Measurements from ENCODE around the gene MED29. TPM values are rescaled to one million over a fixed set of nuclear protein-coding genes. Genes with fewer than 3 reads are reported as not detected.

Gene MED29
- total and polyA plus RNA-seq, 2 of the 13 experiments (the other 11 are each of a cell fraction or from before 2014, with no cell fraction given) = 14.0 to 19.7 TPM

DNA sequence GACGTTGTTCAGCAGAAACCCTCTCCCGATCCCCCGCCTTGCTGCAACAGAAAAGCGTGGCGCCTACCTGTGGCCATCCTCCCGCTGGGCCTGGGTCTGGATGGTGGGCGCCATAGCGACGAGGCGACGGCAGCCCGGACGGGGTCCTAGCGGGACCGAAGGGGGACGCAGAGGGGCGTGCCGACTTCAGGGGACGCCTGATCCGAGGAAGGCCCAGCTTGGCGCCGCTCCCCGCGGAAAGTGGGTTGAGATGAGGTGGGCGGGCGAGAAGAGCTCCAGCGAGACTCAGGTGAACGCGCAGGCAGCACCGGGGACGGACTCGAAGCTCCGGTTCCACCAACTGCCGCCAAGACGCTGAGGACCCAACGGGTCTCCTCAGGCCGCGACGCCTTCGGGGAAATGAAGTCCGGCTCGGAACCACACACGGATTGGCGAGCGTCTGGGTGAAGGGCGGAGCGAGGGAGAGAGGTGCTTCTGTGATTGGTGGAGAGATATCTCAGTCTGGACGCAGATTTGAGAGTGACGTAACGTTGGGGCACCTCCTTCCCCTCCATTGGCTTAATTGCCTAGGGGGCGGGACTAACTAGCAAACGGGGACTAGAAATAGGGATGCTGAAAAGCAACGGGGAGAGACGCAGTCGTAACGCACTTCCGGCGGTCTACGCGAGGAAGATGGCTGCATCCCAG is at the start of gene MED29, which contains the start of gene PAF1 (continued):
- peak; percentile 78 for TF ChIP-seq ZNF274 (CRISPR knock-in tag; IDR thresholded peaks at IDR 0.05)
- 0 out of 2 replicates have a peak, but pooled peaks have one; percentile 7 for TF ChIP-seq ZSCAN21 (CRISPR knock-in tag; IDR thresholded peaks at IDR 0.05; ENCODE audit: borderline replicate concordance)
- TF ChIP-seq, protein P1, sequence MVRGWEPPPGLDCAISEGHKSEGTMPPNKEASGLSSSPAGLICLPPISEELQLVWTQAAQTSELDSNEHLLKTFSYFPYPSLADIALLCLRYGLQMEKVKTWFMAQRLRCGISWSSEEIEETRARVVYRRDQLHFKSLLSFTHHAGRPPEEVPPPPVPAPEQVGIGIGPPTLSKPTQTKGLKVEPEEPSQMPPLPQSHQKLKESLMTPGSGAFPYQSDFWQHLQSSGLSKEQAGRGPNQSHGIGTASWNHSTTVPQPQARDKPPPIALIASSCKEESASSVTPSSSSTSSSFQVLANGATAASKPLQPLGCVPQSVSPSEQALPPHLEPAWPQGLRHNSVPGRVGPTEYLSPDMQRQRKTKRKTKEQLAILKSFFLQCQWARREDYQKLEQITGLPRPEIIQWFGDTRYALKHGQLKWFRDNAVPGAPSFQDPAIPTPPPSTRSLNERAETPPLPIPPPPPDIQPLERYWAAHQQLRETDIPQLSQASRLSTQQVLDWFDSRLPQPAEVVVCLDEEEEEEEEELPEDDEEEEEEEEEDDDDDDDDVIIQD (CRISPR knock-in tag; IDR thresholded peaks at IDR 0.05; ENCODE audit: low read depth) = no peak
- no peak for TF ChIP-seq ZNF337 (CRISPR knock-in tag; IDR thresholded peaks at IDR 0.05; ENCODE audit: borderline replicate concordance, low read depth)
- TF ChIP-seq, protein P2, sequence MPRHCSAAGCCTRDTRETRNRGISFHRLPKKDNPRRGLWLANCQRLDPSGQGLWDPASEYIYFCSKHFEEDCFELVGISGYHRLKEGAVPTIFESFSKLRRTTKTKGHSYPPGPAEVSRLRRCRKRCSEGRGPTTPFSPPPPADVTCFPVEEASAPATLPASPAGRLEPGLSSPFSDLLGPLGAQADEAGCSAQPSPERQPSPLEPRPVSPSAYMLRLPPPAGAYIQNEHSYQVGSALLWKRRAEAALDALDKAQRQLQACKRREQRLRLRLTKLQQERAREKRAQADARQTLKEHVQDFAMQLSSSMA (CRISPR knock-in tag; IDR thresholded peaks at IDR 0.05) = 0 out of 2 replicates have a peak, but pooled peaks have one; percentile 40
- TF ChIP-seq ZNF264 (CRISPR knock-in tag; IDR thresholded peaks at IDR 0.05) = peak; percentile 52; the same call in 1 of the 2 replicates
- TF ChIP-seq SRY (CRISPR knock-in tag; IDR thresholded peaks at IDR 0.05) = peak; percentile 77
- 0 out of 2 replicates have a peak, but pooled peaks have one; percentile 54 for TF ChIP-seq PAF1 (CRISPR knock-in tag; IDR thresholded peaks at IDR 0.05)
- peak; percentile 66 for TF ChIP-seq REL (CRISPR knock-in tag; conservative IDR thresholded peaks at IDR 0.05)
- TF ChIP-seq ZBTB7A (CRISPR knock-in tag; IDR thresholded peaks at IDR 0.05) = peak; percentile 88; the same call in 1 of the 2 replicates
- TF ChIP-seq GABPB1 (CRISPR knock-in tag; IDR thresholded peaks at IDR 0.05) = peak; percentile 95
- peak; percentile 61; the same call in 1 of the 2 replicates for TF ChIP-seq ZNF747 (CRISPR knock-in tag; IDR thresholded peaks at IDR 0.05; ENCODE audit: borderline replicate concordance)
- TF ChIP-seq, protein P3, sequence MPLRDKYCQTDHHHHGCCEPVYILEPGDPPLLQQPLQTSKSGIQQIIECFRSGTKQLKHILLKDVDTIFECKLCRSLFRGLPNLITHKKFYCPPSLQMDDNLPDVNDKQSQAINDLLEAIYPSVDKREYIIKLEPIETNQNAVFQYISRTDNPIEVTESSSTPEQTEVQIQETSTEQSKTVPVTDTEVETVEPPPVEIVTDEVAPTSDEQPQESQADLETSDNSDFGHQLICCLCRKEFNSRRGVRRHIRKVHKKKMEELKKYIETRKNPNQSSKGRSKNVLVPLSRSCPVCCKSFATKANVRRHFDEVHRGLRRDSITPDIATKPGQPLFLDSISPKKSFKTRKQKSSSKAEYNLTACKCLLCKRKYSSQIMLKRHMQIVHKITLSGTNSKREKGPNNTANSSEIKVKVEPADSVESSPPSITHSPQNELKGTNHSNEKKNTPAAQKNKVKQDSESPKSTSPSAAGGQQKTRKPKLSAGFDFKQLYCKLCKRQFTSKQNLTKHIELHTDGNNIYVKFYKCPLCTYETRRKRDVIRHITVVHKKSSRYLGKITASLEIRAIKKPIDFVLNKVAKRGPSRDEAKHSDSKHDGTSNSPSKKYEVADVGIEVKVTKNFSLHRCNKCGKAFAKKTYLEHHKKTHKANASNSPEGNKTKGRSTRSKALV (CRISPR knock-in tag; IDR thresholded peaks at IDR 0.05) = no peak
- TF ChIP-seq, protein P4, sequence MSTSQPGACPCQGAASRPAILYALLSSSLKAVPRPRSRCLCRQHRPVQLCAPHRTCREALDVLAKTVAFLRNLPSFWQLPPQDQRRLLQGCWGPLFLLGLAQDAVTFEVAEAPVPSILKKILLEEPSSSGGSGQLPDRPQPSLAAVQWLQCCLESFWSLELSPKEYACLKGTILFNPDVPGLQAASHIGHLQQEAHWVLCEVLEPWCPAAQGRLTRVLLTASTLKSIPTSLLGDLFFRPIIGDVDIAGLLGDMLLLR (CRISPR knock-in tag; IDR thresholded peaks at IDR 0.05) = no peak
- no peak for TF ChIP-seq ZNF746 (CRISPR knock-in tag; IDR thresholded peaks at IDR 0.05)
- peak; percentile 13; the same call in 1 of the 2 replicates for TF ChIP-seq BCL6 (CRISPR knock-in tag; IDR thresholded peaks at IDR 0.05)
- peak; percentile 47 for TF ChIP-seq YEATS2 (CRISPR knock-in tag; IDR thresholded peaks at IDR 0.05; ENCODE audit: borderline replicate concordance)
- TF ChIP-seq SMAD3 (CRISPR knock-in tag; IDR thresholded peaks at IDR 0.05) = peak; percentile 53; the same call in 1 of the 2 replicates
- TF ChIP-seq REPIN1 (CRISPR knock-in tag; IDR thresholded peaks at IDR 0.05; ENCODE audit: borderline replicate concordance, low read depth) = peak; percentile 18; the same call in 1 of the 2 replicates
- peak; percentile 93; the same call in 1 of the 2 replicates for TF ChIP-seq DNMT1 (CRISPR knock-in tag; IDR thresholded peaks at IDR 0.05)
- no peak for TF ChIP-seq IRX3 (CRISPR knock-in tag; IDR thresholded peaks at IDR 0.05; ENCODE audit: borderline replicate concordance, low read depth)
- TF ChIP-seq ZNF883 (CRISPR knock-in tag; IDR thresholded peaks at IDR 0.05; ENCODE audit: not compliant biosample characterization) = peak; percentile 61
- TF ChIP-seq ZNF557 (CRISPR knock-in tag; IDR thresholded peaks at IDR 0.05) = no peak
- no peak for TF ChIP-seq PLRG1 (conservative IDR thresholded peaks at IDR 0.05)

Data from HepG2 (cell line).